Prostate gland (tissue), 2 donors: ENCODE measurements around the gene PDP2. TPM values are rescaled to one million over a fixed set of nuclear protein-coding genes. Genes with fewer than 3 reads are reported as not detected.
A peak's percentile ranks its signal among the peaks of the same experiment; 100 is the strongest.

Experiments
- DNase-seq: peaks from one replicate; pipeline ENCODE4 v3.0.0-alpha.2; 2019; ENCODE audit warnings: low spot score
- H3K27ac ChIP-seq, 2 donors: fragments of 200-600 bp; sonication (generic); 2 replicates each; pipeline ENCODE4 v1.5.1; 2017 to 2019
- H3K27me3 ChIP-seq: fragments of 200-600 bp; sonication (generic); replicated peaks from 2 replicates; pipeline ENCODE4 v1.5.1; 2019; ENCODE audit not compliant: insufficient read depth
- H3K36me3 ChIP-seq, 2 donors: fragments of 200-600 bp; sonication (generic); 1 replicate in 1 of 2; 2 replicates in 1 of 2; pipeline versions ENCODE4 v1.5.1 to v1.8.1; 2017 to 2019
- H3K4me1 ChIP-seq: fragments of 200-600 bp; sonication (generic); replicated peaks from 2 replicates; pipeline ENCODE4 v1.5.1; 2019
- H3K4me3 ChIP-seq, 2 donors: fragments of 200-600 bp; sonication (generic); 2 replicates each; pipeline ENCODE4 v1.5.1; 2017 to 2019
- H3K9me3 ChIP-seq: fragments of 200-600 bp; sonication (generic); 2 replicates; pipeline ENCODE4 v1.5.1; 2017
- CTCF ChIP-seq, 4 experiments: fragments of 200-600 bp in 2 of 4; fragments of 450-650 bp in 2 of 4; sonication (generic) in 2 of 4; IDR thresholded peaks; 1 replicate in 3 of 4; 2 replicates in 1 of 4; pipeline ENCODE4 v1.5.1; 2016 to 2019; ENCODE audit warnings: antibody characterized with exemption in 4 of 4, mild to moderate bottlenecking in 2 of 4, moderate library complexity in 2 of 4
- POLR2A ChIP-seq: fragments of 450-650 bp; IDR thresholded peaks from one replicate; pipeline ENCODE4 v1.6.1; 2016; ENCODE audit warnings: antibody characterized with exemption, mild to moderate bottlenecking
- POLR2AphosphoS5 ChIP-seq: sonication (generic); formaldehyde crosslinking; IDR thresholded peaks from one replicate; pipeline ENCODE4 v1.6.1; 2017; ENCODE audit warnings: antibody characterized with exemption
- WGBS: methylation state at CpG from one replicate; pipeline ENCODE4 v1.1.5; 2018; 5-methylcytosine and 5-hydroxymethylcytosine counted together
- intact Hi-C: fragments of 100-400 bp; cut with DNase I; formaldehyde crosslinking; loops from one replicate; pipeline ENCODE4 v1.14.2; 2022
- total RNA-seq, 2 donors: library from RNA; depleted of rRNA; stranded (reverse); fragments of >200 nt; gene quantifications; one replicate each; pipeline ENCODE4 v1.1.0, GENCODE V29; 2016

Gene PDP2
- total RNA-seq, 2 donors from 2014 or later: 9.2 to 21.9 TPM

- no peaks in the 10 kb centered on the region for H3K9me3 ChIP-seq
- H3K36me3 ChIP-seq: no peaks in the 10 kb centered on the region
- under 1% methylated on average over 29 of the region's 79 CpGs for WGBS
- H3K4me3 ChIP-seq: peak within 1 kb of the TSS; percentile 19 to 40
- H3K27me3 ChIP-seq: peaks cover 5% of the 10 kb centered on the region
- intact Hi-C loops: no loop called here
- DNase-seq: no peak
- TF ChIP-seq CTCF (IDR thresholded peaks at IDR 0.05) (no peak), POLR2A (no peak), POLR2AphosphoS5 (no peak)
- H3K4me1 ChIP-seq: peaks cover 3% of the 10 kb centered on the region
- H3K27ac ChIP-seq: no peak within 1 kb of the TSS
These were observed 35.8 kb upstream of the PDP2 start, which contains the start of gene CA7 for GRCh38 chr16:66844342-66845079. Gene CA7 (plus strand): TSS chr16:66844414. CDS start chr16:66844488, 74 bp downstream.

- Histone ChIP-seq H3K4me1 (peaks cover 3% of the 10 kb centered on the region), H3K27me3 (peaks cover 5% of the 10 kb centered on the region), H3K9me3 (no peaks in the 10 kb centered on the region), H3K36me3 (no peaks in the 10 kb centered on the region), H3K27ac (no peak overlapping the region), H3K4me3 (peak overlapping the region; percentile 19 to 40)
- intact Hi-C loops: no loop called here
- TF ChIP-seq POLR2A (no peak), CTCF (IDR thresholded peaks at IDR 0.05) (no peak), POLR2AphosphoS5 (no peak)
- DNase-seq: no peak
- WGBS: 12% methylated on average over 10 of the region's 10 CpGs
These were observed 35.3 kb upstream of the PDP2 start for GRCh38 chr16:66845080-66845410.

GRCh38 chr16:66845791-66846221 is 34.5 kb upstream of the PDP2 start:
- 50% methylated on average over 9 of the region's 9 CpGs for WGBS
- no peak overlapping the region for H3K4me3 ChIP-seq
- peaks cover 3% of the 10 kb centered on the region for H3K4me1 ChIP-seq
- no peaks in the 10 kb centered on the region for H3K36me3 ChIP-seq
- H3K27ac ChIP-seq: no peak overlapping the region
- no peaks in the 10 kb centered on the region for H3K9me3 ChIP-seq
- no peak for TF ChIP-seq CTCF (IDR thresholded peaks at IDR 0.05)
- no peak for TF ChIP-seq POLR2AphosphoS5
- TF ChIP-seq POLR2A: no peak
- intact Hi-C loops: no loop called here
- DNase-seq: no peak
- peaks cover 5% of the 10 kb centered on the region for H3K27me3 ChIP-seq

GRCh38 chr16:66846266-66846665 is 34.0 kb upstream of the PDP2 start:
- H3K27ac ChIP-seq: no peak overlapping the region
- H3K4me3 ChIP-seq: no peak overlapping the region
- DNase-seq: no peak
- H3K4me1 ChIP-seq: peaks cover 3% of the 10 kb centered on the region
- WGBS: 100% methylated on average over 1 of the region's 1 CpG
- no peaks in the 10 kb centered on the region for H3K9me3 ChIP-seq
- TF ChIP-seq POLR2AphosphoS5 (no peak), CTCF (IDR thresholded peaks at IDR 0.05) (no peak), POLR2A (no peak)
- intact Hi-C loops: no loop called here
- H3K27me3 ChIP-seq: peaks cover 5% of the 10 kb centered on the region
- no peaks in the 10 kb centered on the region for H3K36me3 ChIP-seq

GRCh38 chr16:66846831-66847230 is 33.5 kb upstream of the PDP2 start:
- Histone ChIP-seq H3K9me3 (no peaks in the 10 kb centered on the region), H3K27me3 (peaks cover 5% of the 10 kb centered on the region), H3K36me3 (no peaks in the 10 kb centered on the region), H3K27ac (no peak overlapping the region), H3K4me3 (no peak overlapping the region), H3K4me1 (peaks cover 3% of the 10 kb centered on the region)
- TF ChIP-seq POLR2A: no peak
- no peak for TF ChIP-seq POLR2AphosphoS5
- no peak for TF ChIP-seq CTCF (IDR thresholded peaks at IDR 0.05)
- 95% methylated on average over 6 of the region's 6 CpGs for WGBS
- intact Hi-C loops: no loop called here
- no peak for DNase-seq
